ENCODE measurements around the gene ZNF432.
"Not testable (repeated sequence)": the region's sequence is repeated elsewhere in the genome, so short reads cannot be mapped to it uniquely, and the experiment has no call there.

Gene ZNF432

GRCh38 chr19:52028780-52029123, 19.9 kb downstream of the ZNF432 start:
- Histone ChIP-seq H4K20me1 (ENCODE audit: insufficient read depth) (no peaks in the 10 kb centered on the region), H3K79me2 (ENCODE audit: insufficient read depth, low read depth) (no peaks in the 10 kb centered on the region), H2AFZ (ENCODE audit: low read depth) (no peak overlapping the region), H3K36me3 (ENCODE audit: insufficient read depth) (no peaks in the 10 kb centered on the region), H3K4me3 (IDR thresholded peaks at IDR 0.05; ENCODE audit: insufficient read depth, low read depth, low read length) (no peak overlapping the region), H3K9ac (no peak overlapping the region), H3K4me2 (no peak overlapping the region), H3K27me3 (ENCODE audit: insufficient read depth, low read depth) (no peaks in the 10 kb centered on the region), H3K4me1 (ENCODE audit: low read depth, poor library complexity, severe bottlenecking) (no peaks in the 10 kb centered on the region), H3K27ac (no peak overlapping the region)
- no peak for TF ChIP-seq CTCF (conservative IDR thresholded peaks at IDR 0.05; ENCODE audit: low read depth, low read length)

- H3K79me2 ChIP-seq (ENCODE audit: insufficient read depth, low read depth): no peaks in the 10 kb centered on the region
These were observed 20.4 kb downstream of the ZNF432 start, which contains the start of gene ZNF614 for GRCh38 chr19:52028027-52028779. TSS of gene ZNF614 (minus strand) at chr19:52028379. CDS start at chr19:52025745, 2,634 bp downstream.

GRCh38 chr19:52026255-52026990, 22.2 kb downstream of the ZNF432 start:
- not testable (repeated sequence) for H3K4me2 ChIP-seq; H3K4me1 ChIP-seq (ENCODE audit: low read depth, poor library complexity, severe bottlenecking); H3K4me3 ChIP-seq (IDR thresholded peaks at IDR 0.05; ENCODE audit: insufficient read depth, low read depth, low read length)

More at GRCh38 chr19:52028027-52028779, 20.4 kb downstream of the ZNF432 start, which contains the start of gene ZNF614:
- H3K4me1 ChIP-seq (ENCODE audit: low read depth, poor library complexity, severe bottlenecking): no peaks in the 10 kb centered on the region
- no peaks in the 10 kb centered on the region for H4K20me1 ChIP-seq (ENCODE audit: insufficient read depth)
- no peak for TF ChIP-seq CTCF (conservative IDR thresholded peaks at IDR 0.05; ENCODE audit: low read depth, low read length)
- H3K4me3 ChIP-seq (IDR thresholded peaks at IDR 0.05; ENCODE audit: insufficient read depth, low read depth, low read length): no peak within 1 kb of the TSS
- H3K27ac ChIP-seq: no peak within 1 kb of the TSS
- H3K27me3 ChIP-seq (ENCODE audit: insufficient read depth, low read depth): no peaks in the 10 kb centered on the region
- H3K9ac ChIP-seq: no peak within 1 kb of the TSS
- H2AFZ ChIP-seq (ENCODE audit: low read depth): no peak within 1 kb of the TSS
- no peaks in the 10 kb centered on the region for H3K36me3 ChIP-seq (ENCODE audit: insufficient read depth)
- H3K4me2 ChIP-seq: no peak within 1 kb of the TSS

GRCh38 chr19:52024478-52024877, 24.2 kb downstream of the ZNF432 start:
- not testable (repeated sequence) for H3K4me2 ChIP-seq; H3K79me2 ChIP-seq (ENCODE audit: insufficient read depth, low read depth); H3K27ac ChIP-seq; H3K27me3 ChIP-seq (ENCODE audit: insufficient read depth, low read depth); H4K20me1 ChIP-seq (ENCODE audit: insufficient read depth); H3K4me3 ChIP-seq (IDR thresholded peaks at IDR 0.05; ENCODE audit: insufficient read depth, low read depth, low read length); H3K36me3 ChIP-seq (ENCODE audit: insufficient read depth); H3K9ac ChIP-seq; H2AFZ ChIP-seq (ENCODE audit: low read depth); H3K4me1 ChIP-seq (ENCODE audit: low read depth, poor library complexity, severe bottlenecking)

More at GRCh38 chr19:52026255-52026990, 22.2 kb downstream of the ZNF432 start:
- not testable (repeated sequence) for H3K79me2 ChIP-seq (ENCODE audit: insufficient read depth, low read depth); H4K20me1 ChIP-seq (ENCODE audit: insufficient read depth); H3K36me3 ChIP-seq (ENCODE audit: insufficient read depth); H3K27ac ChIP-seq; H3K9ac ChIP-seq; H2AFZ ChIP-seq (ENCODE audit: low read depth); H3K27me3 ChIP-seq (ENCODE audit: insufficient read depth, low read depth)

- Histone ChIP-seq H3K27ac (no peak overlapping the region), H3K79me2 (ENCODE audit: insufficient read depth, low read depth) (no peaks in the 10 kb centered on the region), H3K27me3 (ENCODE audit: insufficient read depth, low read depth) (no peaks in the 10 kb centered on the region), H3K4me2 (no peak overlapping the region), H2AFZ (ENCODE audit: low read depth) (no peak overlapping the region), H3K4me3 (IDR thresholded peaks at IDR 0.05; ENCODE audit: insufficient read depth, low read depth, low read length) (no peak overlapping the region), H3K4me1 (ENCODE audit: low read depth, poor library complexity, severe bottlenecking) (no peaks in the 10 kb centered on the region), H3K9ac (no peak overlapping the region), H3K36me3 (ENCODE audit: insufficient read depth) (no peaks in the 10 kb centered on the region), H4K20me1 (ENCODE audit: insufficient read depth) (no peaks in the 10 kb centered on the region)
- TF ChIP-seq CTCF (conservative IDR thresholded peaks at IDR 0.05; ENCODE audit: low read depth, low read length): no peak
These were observed 26.4 kb downstream of the ZNF432 start for GRCh38 chr19:52022193-52022592.

Measured in KMS-11 (cell line).